Measurements from ENCODE around the gene FAAP20. TPM values are rescaled to one million over a fixed set of nuclear protein-coding genes. Genes with fewer than 3 reads are reported as not detected.
A peak's percentile ranks its signal among the peaks of the same experiment; 100 is the strongest.

Gene FAAP20
- total RNA-seq, 1 experiment from 2014 or later, result 119 TPM

GRCh38 chr1:2221271-2221670 is 26.7 kb upstream of the FAAP20 start:
- H3K9me3 Mint-ChIP-seq, result peaks cover 0 to 2% of the 10 kb centered on the region in 2 experiments; a peak in 1 of 5 replicates
- no peaks in the 10 kb centered on the region for H3K9me3 ChIP-seq (ENCODE audit: control insufficient read depth, low read depth, low read length)
- DNase-seq, result no peak
- WGBS (ENCODE audit: extremely low coverage, insufficient read length, low lambda C conversion rate), result no CpG with 5 or more reads among the region's 3 CpGs
- TF ChIP-seq CTCF (conservative IDR thresholded peaks at IDR 0.05), result no peak
- H4K5ac ChIP-seq (ENCODE audit: insufficient read length, low read depth, low read length), result no peak overlapping the region
- no peak overlapping the region for H3K18ac ChIP-seq (ENCODE audit: insufficient read length, low read depth, low read length)
- H3K36me3 Mint-ChIP-seq (ENCODE audit: insufficient read depth in 1 of 3, low read depth in 3 of 3), result no peaks in the 10 kb centered on the region
- H2BK12ac ChIP-seq (ENCODE audit: insufficient read length, low read depth, low read length), result no peak overlapping the region
- H2AFZ ChIP-seq (ENCODE audit: low read length), result no peak overlapping the region
- H2BK15ac ChIP-seq (ENCODE audit: low read depth, low read length), result no peak overlapping the region
- no peaks in the 10 kb centered on the region for H3K27me3 ChIP-seq (ENCODE audit: insufficient read depth, low read length)
- H2BK120ac ChIP-seq (ENCODE audit: low read depth, low read length, poor library complexity, severe bottlenecking), result no peak overlapping the region
- H3K27ac Mint-ChIP-seq, result peak overlapping the region in 1 of 3 experiments; percentile 27; a peak in 2 of 7 replicates
- H3K4me2 ChIP-seq (ENCODE audit: insufficient read depth, insufficient read length, low read length), result no peak overlapping the region
- H3K4ac ChIP-seq (ENCODE audit: low read depth, low read length), result no peak overlapping the region
- no peak overlapping the region for H3K9ac ChIP-seq (ENCODE audit: extremely low read depth, insufficient read length, low read length)
- no peaks in the 10 kb centered on the region for H3K23me2 ChIP-seq (ENCODE audit: insufficient read length, low read depth, low read length, poor library complexity, severe bottlenecking)
- H2BK5ac ChIP-seq (ENCODE audit: insufficient read length, low read length), result no peak overlapping the region
- no peaks in the 10 kb centered on the region for H4K20me1 ChIP-seq (ENCODE audit: control insufficient read depth, insufficient read depth, insufficient read length)
- no peaks in the 10 kb centered on the region for H3K79me1 ChIP-seq (ENCODE audit: insufficient read depth, low read depth, low read length, poor library complexity, severe bottlenecking)
- H3K23ac ChIP-seq (ENCODE audit: insufficient read length, low read depth, low read length), result no peak overlapping the region
- H3K4me1 Mint-ChIP-seq, result peaks cover 6 to 10% of the 10 kb centered on the region in 2 experiments
- no peak overlapping the region for H3T11ph ChIP-seq (ENCODE audit: low read length)
- peaks cover 5% of the 10 kb centered on the region for H3K27me3 Mint-ChIP-seq (ENCODE audit: low read depth)
- H3K56ac ChIP-seq (ENCODE audit: insufficient read length, low read depth, low read length), result no peak overlapping the region
- H2AK5ac ChIP-seq (ENCODE audit: insufficient read length, low read length), result no peak overlapping the region
- H3K27ac ChIP-seq (ENCODE audit: insufficient read length, low read depth, low read length), result no peak overlapping the region
- H2BK20ac ChIP-seq (ENCODE audit: low read depth, low read length, poor library complexity, severe bottlenecking), result no peak overlapping the region
- H3K79me2 ChIP-seq (ENCODE audit: insufficient read depth, low read length), result no peaks in the 10 kb centered on the region
- H3K14ac ChIP-seq (ENCODE audit: insufficient read depth, low read length), result no peak overlapping the region
- no peak overlapping the region for H4K8ac ChIP-seq (replicated peaks; ENCODE audit: insufficient read length, low read depth, low read length)
- no peaks in the 10 kb centered on the region; the same call in 1 of the 2 replicates for H3K4me1 ChIP-seq (ENCODE audit: insufficient read depth, low read length)
- H4K91ac ChIP-seq (ENCODE audit: insufficient read length, low read depth, low read length), result no peak overlapping the region
- no peak overlapping the region for H3K4me3 Mint-ChIP-seq

Measured in H9 (cell line).